ENCODE results near the gene DMBX1.

DNA sequence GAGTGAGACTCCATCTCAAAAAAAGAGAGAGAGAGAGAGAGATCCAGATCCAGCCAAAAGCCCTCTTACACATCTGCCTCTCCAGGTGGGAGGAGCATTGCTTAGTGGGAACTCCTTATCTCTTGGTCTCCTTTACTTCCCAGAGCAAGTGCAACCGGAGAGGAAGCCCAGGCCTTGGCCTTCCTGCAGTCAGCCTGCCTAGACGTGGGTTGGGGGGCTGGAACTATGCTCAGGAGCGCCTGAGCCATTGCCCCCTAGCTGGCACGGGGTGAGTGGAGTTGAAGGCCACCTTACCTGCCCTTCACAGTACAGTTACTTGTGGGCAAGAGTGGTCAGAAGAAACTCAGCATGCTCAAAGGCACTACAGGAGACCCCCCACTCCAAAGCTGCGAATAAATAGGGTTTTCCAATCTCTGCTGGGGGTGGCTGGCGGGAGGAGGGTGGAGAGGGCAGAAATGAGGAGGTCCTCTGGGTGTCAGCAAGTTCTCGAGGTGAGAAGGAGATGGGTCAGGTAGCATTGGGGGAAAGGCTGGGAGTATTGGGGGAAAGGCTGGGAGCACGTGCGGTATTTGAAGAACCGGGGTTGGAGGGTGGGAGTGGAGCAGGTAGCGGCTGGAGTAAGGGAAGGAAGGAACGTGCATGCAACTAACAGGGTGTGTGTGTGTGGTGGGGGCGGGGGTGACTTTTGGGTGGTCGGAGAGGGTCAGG, 4.7 kb upstream of the DMBX1 start:
- TF ChIP-seq, protein P1, sequence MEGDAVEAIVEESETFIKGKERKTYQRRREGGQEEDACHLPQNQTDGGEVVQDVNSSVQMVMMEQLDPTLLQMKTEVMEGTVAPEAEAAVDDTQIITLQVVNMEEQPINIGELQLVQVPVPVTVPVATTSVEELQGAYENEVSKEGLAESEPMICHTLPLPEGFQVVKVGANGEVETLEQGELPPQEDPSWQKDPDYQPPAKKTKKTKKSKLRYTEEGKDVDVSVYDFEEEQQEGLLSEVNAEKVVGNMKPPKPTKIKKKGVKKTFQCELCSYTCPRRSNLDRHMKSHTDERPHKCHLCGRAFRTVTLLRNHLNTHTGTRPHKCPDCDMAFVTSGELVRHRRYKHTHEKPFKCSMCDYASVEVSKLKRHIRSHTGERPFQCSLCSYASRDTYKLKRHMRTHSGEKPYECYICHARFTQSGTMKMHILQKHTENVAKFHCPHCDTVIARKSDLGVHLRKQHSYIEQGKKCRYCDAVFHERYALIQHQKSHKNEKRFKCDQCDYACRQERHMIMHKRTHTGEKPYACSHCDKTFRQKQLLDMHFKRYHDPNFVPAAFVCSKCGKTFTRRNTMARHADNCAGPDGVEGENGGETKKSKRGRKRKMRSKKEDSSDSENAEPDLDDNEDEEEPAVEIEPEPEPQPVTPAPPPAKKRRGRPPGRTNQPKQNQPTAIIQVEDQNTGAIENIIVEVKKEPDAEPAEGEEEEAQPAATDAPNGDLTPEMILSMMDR (IDR thresholded peaks at IDR 0.05), result no peak
- TF ChIP-seq POLR2AphosphoS5 (IDR thresholded peaks at IDR 0.05) (no peak), EP300 (IDR thresholded peaks at IDR 0.05) (no peak), POLR2A (IDR thresholded peaks at IDR 0.05) (no peak)

All from sigmoid colon (tissue), 4 donors.